HG02884 (cell line): ENCODE data around the gene ERFE.
"Not testable (repeated sequence)": the region's sequence is repeated elsewhere in the genome, so short reads cannot be mapped to it uniquely, and the experiment has no call there.

Experiments
- ATAC-seq: cut with Tn5 transposase; IDR thresholded peaks from one replicate; pipeline ENCODE4 v1.9.1; 2021; ENCODE audit warnings: mild to moderate bottlenecking, moderate library complexity; ENCODE audit not compliant: unreplicated experiment

Gene ERFE, protein sequence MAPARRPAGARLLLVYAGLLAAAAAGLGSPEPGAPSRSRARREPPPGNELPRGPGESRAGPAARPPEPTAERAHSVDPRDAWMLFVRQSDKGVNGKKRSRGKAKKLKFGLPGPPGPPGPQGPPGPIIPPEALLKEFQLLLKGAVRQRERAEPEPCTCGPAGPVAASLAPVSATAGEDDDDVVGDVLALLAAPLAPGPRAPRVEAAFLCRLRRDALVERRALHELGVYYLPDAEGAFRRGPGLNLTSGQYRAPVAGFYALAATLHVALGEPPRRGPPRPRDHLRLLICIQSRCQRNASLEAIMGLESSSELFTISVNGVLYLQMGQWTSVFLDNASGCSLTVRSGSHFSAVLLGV

DNA sequence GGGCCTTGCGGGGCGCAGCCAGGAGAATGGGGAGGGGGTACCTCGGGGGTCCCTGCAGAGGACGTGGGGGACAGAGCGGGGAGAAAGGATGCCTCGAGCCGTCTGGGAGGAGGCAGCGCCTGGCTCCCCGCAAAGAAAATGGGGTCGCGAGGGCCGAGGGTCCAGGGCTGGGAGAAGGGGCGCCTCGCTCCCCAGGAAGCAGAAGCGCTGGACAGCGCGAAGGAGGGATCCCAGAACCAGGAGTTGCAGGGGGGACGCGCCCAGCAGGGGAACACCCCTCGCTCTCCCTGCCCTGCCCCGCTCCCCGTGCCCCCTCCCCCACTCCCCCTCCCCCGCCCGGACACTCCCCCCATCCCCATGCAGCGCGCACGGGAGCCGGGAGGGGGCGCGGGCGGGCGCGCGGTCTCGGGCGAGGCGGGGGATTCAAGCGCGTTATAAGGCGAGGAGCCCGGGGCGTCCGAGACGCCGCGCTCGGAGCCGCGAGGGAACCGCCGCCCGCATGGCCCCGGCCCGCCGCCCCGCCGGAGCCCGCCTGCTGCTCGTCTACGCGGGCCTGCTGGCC, at the start of gene ERFE:
TSS of gene ERFE (plus strand) at position 462 of the 562 bp plus-strand sequence. CDS start at position 500, 38 bp downstream.
- no peak for ATAC-seq

DNA sequence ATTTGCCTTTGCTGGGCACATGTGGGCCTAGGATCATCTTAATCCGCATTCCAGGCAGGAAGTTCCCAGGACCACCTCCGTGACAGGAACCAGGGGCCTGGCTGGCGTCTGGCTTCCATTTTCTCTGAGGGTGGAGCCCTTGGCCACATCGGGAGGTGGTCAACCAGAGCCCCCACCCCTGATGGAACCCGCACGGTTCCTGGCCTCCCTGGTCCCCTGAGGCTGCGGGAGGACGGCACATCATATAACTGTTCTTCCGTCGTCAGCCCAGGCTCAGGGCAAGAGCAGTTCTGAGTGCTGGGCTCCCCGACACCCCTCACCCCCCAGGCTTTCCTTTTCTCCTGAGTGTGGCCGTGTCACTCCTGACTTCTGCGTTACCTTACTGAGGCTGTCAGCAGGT, 45.2 kb upstream of the ERFE start:
- no peak for ATAC-seq

DNA sequence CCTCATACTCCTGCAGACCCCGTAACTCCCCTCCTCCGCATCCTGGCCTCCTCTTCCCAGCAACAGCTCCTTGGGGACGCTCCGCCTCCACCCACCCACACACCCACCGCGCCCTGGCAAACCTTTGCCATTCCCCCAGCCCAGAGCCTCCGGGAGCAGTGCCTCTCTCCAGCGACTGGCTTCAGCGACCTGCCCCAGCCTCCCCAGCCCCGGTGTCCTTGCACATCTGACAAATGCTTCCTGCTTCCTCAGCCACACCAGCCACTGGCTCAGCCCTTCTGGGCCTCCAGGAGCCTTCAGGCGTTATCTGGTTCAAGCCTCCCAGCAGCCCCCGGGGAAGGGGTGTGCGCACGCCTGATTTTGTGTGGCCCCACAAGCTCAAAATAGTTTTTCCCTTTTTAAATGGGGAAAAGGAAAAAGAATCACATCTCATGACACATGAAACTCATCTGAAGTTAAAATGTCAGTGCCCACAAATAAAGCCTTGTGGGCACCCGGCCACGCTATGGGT, 44.4 kb upstream of the ERFE start:
- no peak for ATAC-seq

DNA sequence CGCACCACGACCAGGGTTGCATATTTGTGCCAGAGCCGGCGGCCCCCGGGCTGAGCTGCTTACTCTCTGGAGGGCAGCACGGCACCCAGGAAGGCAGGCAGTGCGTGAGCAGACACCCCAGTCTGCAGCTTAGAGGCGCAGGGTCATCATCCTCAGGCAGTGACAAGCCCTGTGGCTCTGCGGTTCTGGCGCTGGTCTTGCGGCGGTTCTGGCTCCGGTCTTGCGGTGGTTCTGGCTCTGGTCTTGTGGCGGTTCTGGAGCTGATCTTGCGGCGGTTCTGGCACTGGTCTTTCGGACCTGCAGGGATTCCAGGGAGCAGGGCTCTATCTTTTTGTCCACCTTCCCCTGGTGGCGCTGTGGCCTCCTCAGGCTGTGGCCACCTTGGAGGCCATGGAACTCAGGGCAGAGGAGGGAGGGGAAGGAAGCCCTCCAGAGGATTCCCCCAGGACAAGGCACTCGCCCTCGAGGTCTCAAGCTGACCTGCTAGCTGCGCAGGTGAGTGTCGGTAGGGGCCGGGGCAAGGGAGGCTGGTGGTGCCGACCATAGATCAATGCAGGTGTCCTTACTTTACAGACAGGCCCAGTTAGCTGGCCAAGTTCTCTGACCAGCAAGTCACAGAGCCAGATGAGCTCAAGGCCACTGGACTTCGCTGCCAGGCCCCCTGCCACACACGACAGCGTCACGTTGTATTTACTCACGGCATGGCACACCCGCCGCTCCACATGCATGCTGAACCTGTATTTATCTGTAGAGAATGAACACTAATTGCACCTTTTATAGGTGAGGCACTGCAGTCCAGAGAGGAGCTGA, 43.7 kb upstream of the ERFE start:
- no peak for ATAC-seq

DNA sequence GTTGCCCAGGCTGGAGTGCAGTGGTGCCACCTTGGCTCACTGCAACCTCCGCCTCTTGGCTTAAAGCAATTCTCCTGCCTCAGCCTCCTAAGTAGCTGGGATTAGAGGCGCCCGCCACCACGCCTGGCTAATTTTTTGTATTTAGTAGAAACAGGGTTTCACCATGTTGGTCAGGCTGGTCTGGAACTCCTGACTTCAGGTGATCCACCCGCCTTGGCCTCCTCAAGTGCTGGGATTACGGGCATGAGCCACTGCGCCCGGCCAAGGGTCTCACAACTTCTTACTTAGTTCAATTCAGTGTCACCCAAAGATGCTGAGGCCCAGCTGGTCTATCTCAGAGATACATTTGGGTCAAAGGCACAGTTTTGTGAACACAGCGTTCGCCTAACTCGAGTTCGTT, 43.1 kb upstream of the ERFE start:
- not testable (repeated sequence) for ATAC-seq

DNA sequence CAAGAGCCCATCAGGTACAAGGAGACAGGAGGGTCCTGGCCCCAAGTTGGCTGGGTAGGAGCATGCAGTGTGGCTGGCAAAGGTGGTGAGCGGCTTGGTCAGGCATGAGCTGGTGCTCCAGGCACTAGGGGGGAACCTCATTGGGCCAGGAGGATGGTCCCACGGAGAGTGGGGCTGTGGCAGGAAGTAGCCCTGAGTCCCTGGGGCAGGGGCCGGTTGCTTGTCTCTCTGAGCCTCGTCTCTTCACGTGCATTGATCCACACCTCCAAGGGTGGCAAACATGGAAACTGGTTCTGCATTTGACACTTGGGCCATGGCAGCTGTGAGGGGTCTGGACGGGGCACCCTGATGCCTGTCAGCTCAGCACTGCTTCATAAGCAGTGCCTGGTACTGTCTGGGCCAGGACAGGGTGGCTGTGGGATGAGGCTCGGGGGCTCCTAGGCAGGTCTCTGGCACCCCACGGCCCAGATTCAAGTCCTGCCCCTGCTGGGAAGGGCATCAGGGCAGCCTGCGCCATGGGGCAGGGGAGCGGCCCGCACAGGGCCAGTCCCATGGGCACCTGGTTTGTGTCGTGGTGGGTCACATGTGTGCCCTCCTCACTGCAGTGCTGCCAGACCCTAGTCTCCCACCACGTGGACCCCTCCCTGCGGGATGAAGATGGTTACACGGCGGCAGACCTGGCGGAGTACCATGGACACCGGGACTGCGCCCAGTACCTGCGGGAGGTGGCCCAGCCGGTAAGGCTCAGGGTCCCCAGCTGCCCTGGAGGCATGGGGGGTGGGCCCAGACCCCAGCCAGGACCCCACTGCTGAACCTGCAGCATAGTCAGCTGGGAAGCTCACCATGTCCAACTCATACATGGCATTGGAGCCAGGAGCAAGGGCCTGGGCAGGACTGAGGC, 42.2 kb upstream of the ERFE start:
- ATAC-seq = no peak

DNA sequence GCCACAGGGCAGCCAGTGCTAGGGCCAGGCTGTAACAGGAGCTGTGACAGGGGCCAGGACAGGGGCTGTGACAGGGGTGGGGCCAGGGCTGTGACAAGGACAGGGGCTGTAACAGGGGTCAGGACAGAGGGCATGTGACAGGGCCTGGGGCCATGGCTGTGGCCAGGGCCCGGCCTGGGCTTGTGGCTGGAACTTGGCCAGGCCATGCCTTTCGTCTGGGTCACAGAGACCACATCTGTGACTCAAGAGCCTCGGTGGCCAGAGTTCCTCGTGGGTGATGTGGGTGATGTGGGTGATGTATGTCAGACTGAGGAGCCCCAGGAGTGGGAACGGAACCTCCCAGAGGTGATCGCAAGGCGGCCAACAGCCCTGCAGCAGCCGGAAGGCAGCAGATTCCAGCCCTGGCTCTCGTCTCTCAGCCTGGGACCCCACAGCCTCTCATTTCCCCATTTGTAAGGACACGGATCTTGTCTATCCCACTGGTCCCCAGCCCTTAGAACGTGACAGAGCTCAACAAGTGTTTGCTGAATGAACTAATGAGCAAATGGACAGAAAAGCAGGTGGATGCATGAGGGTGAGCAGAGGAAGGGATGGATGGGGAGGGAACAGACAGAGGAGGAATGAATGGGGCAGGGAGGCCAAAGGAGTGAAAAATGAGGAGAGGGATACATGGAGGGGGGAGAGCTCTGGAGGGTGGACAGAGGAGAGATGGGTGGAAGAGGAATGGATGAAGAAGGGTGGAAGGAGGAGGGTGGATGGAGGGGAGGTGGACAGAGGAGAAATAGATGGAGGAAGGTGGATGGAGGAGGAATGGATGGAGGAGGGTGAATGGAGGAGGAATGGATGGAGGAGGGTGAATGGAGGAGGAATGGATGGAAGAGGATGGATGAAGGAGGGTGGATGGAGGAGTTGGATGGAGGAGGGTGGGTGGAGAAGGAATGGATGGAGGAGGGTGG, 41.3 kb upstream of the ERFE start:
- ATAC-seq = no peak

DNA sequence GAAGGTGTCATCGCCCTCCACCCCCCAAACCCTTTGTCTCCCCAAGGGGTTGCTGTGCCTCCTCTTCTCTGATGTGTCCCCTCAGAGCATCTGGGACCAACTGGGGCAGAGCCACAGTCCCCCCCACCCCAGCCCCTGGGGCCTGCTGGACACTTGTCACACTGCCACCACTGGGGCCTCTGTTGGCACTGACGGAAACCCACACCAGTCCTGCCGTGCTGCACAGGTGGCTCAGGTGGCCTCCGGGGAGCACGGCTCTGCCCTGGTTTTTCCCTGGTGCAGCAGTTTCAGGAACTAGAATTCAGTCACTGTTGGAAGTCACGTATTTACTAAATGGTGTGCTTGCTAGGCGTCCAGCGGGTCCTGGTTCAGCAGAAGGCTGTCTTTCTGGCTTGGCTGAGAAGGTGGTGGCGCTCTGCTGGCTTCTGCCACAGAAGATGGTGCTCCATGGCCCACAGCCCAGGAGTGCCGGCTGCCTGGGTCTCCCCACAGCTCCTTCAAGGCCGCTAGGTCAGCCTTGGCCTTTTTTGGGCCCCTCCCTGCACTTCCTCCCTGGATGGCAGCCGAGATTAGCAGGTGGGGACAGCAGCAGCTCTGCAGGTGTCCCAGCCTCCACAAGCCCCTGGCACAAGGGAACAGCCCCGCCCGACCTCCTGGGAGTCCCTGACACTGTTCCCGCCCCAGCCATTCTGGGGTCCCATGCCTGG, 38.9 kb upstream of the ERFE start:
- ATAC-seq = no peak

DNA sequence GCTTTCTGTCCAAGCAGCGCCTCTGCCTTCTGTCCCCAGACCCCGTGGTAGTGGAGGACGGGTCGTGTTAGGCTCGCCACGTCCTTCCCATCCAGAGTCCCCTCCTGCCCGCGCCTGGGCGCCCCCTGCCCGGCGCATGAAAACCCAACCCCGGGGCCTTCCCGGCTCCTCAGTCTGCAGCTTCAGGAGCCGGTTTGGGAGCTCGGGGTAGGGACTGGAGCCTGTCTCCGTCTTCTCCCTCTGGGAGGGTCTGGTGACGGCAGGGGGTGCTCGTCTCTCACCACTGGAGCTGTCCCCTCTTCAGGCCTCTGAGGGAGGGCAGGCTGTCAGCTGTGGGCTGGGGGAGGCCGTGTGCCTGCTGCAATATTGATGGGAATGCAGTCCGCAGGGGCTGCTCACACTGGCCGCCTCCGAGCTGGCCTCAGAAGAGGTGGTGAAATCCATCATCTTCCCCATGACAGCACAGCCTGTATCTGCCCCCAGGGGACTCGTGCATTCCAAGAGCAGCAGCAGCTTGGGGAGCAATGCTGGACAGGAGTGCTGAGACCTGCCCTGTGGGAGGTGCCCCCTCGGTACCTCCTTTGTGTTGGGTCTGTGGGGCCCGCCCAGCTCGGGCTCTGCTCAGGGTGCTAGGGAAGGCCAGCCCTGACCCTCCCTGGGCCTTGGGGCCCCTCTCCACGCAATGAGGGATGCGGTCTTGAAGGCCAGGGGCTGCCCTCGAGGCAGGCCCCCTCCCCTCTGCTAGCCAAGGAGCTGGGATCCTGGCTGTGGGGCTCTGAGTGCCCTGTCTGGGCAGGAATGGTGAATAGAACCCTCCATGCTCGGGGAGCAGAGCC, 38.1 kb upstream of the ERFE start:
- no peak for ATAC-seq

DNA sequence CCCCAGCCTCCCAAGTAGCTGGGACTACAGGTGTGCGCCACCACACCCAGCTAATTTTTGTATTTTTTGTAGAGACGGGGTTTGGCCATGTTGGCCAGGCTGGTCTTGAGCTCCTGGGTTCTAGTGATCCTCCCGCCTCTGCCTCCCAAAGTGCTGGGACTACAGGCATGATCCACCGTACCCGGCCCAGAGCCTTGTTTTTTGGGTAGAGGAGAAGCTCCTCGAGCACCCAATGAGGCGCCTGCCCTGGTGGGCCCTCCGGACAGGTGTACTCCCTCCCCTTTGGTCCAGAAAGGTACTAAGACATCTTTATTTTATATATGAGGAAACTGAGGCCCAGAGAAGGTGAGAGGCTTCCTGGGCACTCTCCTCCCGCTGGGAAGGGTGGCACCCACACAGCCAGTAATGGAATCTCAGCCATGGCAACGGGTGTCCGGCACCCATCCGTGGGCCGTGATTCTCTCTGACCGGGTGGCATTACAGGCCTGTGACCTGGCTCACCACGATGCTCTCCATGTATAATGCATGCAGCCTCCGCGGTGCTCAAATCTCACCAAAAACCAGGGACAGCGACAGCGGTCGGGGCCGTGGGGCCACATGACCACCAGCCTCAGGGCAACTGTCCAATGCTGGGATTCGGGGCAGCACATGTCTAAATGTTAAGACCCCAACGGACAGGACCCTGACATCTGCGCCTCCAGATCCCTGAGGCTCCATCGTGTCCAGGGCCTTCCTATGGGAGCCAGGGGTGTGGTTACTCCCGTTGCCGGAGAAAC, 37.1 kb upstream of the ERFE start:
- ATAC-seq = no peak

DNA sequence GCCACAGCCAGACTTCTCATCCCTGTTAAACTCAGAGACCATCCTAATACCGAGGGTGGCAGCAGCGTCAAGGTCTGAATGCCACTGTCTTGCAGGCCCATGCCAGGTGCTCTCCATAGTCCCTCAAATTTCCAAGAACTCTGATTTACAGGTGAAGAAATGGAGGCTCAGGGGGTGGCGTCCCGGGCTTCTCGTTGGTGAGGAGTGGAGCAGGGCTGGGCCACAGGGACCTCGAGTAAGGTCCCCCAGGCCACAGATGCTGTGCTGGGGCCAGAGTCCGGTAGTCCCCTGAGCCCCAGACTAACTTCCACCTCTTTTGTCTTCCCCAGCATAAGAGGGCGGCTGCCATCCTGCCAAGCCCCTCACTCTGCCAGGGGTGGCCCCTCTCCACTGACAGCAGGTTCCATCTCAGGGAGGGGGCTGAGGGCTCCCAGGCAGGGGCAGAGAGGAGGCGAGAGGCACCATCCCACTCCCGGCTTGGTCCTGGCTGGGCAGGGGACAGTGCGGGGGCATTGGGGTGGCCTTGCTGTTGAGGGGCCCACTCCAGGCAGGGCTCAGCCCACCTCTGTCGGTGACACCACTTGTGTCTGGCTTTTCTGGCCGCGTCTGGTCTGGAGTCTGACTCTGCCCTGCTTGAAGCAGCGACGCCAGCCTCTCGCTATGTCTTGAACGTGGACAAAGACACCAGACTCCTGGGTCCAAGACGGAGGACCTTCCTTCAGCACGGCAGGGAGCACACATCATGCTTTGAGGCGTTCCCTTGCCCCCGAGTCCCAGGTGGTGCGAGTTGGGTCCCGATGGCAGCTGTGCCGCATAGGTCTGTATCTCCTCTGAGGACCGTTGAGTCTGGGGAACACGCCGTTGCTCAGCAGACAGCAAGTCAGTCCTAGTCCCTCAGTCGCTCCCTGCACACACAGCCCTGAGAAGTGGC, 36.2 kb upstream of the ERFE start:
- ATAC-seq = no peak

DNA sequence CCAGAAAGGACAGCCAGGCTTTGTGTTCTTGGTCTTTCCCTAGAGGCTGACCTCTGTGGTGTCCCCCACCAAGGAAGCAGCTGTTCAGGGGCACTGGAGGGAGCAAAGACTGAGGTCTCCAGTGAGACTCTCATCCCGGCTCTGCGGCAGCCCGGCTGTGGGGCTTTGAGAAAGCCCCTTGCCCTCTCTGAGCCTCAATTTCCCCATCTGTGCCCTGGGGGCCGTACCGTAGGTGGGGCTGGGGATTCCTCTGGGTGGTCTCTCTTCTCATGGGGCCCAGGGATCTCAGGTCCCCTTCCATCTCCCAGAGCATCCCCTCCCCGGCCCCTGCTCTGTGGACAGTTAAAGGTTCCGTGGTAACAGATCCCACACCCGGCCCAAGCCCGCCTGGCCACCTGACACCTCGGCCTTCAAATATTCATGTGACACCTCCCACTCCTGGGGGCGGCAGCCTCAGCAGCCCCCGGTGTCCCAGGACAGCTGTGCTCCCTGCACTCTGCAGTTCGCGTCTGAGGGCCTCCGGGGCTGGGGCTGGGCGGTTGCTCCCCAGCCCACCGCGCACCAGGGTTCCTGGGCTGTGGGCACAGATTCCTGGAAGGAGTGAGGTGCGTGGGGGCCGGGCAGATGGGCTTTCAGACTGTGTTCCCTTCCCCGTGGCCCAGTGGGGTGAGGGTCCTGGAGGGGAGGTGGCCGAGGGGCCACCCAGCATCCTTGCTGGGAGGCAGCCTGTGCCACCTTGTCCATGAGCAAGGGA, 35.4 kb upstream of the ERFE start:
- ATAC-seq = no peak

DNA sequence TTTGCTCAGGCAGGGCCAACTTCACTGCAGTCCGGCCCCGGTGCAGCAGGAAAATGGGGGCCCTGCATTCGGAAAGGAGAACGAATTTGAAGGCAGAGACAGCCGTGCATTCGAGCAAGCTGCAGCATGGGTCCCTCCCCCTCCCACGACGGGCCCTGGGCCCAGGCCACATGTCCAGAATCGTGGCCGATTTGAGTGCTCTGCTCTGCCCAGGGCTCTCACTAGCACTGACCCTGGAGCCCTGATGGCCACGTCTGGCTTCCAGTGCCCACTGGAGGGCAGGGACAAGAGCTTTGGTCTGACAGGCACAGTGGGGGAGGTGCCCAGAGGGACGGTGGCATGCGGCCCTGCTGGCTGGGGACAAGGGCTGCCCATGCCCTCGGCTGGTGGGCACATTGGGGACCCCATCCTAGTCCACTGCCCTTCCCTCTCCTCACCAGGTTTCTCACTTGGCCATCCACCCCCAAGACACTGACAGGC, 34.7 kb upstream of the ERFE start:
- no peak for ATAC-seq

DNA sequence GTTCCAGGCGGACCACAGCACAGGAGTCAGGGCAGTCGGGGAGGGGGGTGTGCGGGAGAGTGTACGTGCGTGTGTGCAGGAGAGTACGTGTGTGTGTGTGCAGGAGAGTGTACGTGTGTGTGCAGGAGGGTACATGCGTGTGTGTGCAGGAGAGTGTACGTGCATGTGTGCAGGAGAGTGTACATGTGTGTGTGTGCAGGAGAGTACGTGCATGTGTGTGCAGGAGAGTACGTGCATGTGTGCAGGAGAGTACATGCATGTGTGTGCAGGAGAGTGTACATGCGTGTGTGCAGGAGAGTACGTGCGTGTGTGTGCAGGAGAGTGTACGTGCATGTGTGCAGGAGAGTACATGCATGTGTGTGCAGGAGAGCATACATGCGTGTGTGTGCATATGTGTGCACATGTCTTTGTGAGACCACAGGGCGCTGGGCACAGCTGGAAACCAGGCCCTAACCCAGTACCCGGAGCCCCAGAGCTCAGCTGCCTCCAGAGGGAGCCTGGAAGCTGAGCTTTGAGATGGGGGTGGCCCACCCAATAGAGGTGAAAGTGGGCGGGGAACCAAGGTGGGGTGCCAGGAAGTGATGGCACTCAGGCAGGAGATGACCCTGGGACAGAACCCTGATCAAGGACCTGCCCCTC, 34.2 kb upstream of the ERFE start:
- ATAC-seq = no peak
